Activated CD4-positive, alpha-beta T cell treated with anti-CD3 and anti-CD28 coated beads, Interleukin-2, amount 50 U/mL, for 24 hours (primary cell): ENCODE results near the gene NOD1.
"Not testable (repeated sequence)": the region's sequence is repeated elsewhere in the genome, so short reads cannot be mapped to it uniquely, and the experiment has no call there.

Source experiments
- DNase-seq, 2 donors: peaks; one replicate each; pipeline ENCODE4 v3.0.0-alpha.2; 2020; ENCODE audit warnings: low read depth in 1 of 2, low spot score in 1 of 2

The NOD1 gene

GRCh38 chr7:30505174-30505697, 26.7 kb upstream of the NOD1 start:
- DNase-seq = no peak

DNA sequence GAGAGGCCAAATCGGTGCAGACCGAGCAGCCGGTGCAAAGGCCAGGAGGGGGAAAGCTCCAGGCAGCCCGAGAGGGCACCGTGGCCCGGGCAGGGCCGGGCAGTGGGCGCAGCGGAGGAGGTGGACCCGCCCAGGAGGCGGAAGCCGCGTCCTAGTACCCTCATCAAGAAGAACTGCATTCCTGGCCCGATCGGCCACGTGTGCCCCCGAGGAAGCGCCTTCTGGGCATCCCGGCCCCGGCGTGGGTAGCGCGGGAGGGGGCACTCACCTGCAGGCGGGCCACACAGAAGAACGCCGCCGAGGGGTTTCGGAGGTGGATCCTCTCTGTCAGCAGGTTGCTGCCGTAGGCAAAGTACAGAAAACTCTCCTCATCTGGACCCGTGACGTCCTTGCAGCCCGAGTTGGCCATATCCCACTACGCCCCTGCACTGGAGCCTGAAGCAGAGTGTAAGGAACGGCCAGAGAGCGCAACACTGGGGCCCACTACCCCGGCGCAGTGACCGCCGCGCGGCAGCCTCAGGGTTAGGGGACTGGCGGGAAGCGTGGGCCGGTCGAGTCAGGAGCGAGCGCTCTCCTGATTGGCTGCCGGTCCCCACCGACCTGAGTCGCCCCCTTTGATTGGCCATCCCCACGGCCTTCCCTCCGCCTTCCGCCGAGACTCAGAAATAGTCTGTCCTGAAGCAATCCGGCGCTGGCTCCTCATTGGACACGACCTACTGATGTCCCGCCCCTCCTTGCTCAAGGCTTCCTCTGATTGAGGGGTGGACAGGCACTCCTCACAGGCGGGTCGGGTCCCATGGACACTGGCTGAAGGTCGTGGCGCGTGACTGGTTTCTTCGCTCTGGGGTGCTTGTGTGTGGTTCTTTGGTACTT, 26.0 kb upstream of the NOD1 start, which contains the start of gene GGCT:
Gene GGCT (minus strand): TSS at position 529 of the 873 bp plus-strand sequence. CDS start 120 bp downstream, at position 409.
- DNase-seq = peak; percentile 88 to 97

GRCh38 chr7:30503274-30504212, 25.0 kb upstream of the NOD1 start:
- DNase-seq = no peak

DNA sequence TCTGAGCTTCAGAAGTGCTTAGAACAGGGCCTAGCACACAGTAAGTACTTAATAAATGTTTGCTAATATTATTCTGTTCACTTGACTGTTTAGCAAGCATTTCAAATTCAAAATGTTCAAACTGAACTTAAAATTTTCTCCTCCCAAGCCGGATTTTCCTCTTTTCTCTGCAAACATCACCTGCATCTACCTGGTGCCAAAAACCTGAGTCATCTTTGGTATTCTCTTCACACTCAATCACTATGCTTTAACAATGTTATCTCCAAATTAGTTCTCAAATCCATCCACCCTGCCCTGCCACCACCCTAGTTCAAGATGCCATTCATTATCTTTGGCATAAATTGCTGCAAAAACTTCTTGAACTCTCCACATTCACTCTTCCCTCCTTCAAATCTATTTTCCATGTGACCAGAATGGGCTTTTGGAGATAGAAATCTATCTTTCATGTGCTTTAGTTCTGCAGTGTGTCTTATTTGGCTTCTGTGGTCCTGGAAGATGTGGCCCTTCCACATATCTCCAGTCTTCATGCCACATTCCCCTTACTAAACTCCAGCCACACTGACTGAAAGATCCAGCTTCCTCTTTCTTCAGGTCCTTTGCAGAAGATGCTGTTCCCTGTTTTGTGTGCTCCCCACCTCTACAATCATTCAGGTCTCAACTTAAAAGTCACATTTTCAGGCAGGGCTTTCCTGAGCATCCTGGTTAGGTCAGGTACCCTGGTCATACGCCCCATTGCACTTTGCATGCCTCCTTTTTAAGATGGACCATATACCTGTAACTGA, 24.1 kb upstream of the NOD1 start:
- DNase-seq = no peak

DNA sequence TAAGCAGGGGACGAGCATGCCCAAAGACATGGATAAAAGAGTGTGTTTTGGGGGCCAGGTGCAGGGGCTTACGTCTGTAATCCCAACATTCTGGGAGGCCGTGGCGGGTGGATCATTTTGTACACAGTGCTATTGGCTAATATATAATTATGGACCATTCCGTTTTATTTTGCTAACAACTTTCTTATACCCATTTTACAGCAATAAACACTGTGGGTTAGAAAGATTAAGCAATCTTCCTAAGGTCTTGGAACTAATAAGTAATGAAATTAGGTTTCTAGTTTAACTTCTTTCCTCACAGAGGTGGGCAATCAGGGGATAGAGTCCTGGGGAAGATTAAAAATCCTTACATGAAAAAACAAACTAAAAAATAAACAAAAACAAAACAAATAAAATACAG, 22.7 kb upstream of the NOD1 start:
- no peak for DNase-seq

GRCh38 chr7:30493228-30493627, 14.6 kb upstream of the NOD1 start:
- DNase-seq = no peak

DNA sequence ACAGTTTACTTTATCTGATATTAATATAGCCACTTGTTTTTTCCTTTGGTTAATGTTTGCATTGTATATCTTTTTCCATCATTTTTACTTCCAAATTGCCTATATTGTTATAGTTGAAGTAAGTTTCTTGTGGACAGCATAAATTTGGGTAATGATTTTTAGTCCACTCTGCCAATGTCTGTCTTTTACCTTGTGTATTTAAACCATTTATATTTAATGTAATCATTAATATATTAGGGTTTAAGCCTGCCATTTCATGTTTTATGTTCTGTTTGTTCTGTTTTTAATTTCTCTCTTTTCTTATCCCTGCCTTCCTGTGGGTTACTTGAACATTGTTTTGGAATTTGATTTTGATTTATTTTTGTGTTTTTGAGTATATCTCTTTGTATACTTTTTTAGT, 12.8 kb upstream of the NOD1 start:
- no peak for DNase-seq

DNA sequence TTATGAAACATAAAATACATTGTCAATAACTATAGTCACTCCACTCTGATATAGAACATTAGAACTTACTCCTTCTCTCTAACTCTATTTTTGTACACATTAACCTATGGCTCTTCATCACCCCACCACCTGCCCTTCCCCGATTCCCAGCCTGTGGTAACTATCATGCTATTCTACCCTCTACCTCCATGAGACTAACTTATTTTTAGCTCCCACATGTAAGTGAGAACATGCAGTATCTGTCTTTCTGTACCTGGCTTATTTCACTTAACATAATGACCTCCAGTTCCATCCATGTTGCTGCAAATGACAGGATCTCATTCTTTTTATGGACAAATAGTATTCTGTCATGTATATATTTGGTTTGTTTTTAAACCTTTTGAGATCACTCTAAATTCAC, 8.8 kb upstream of the NOD1 start:
- no peak for DNase-seq

DNA sequence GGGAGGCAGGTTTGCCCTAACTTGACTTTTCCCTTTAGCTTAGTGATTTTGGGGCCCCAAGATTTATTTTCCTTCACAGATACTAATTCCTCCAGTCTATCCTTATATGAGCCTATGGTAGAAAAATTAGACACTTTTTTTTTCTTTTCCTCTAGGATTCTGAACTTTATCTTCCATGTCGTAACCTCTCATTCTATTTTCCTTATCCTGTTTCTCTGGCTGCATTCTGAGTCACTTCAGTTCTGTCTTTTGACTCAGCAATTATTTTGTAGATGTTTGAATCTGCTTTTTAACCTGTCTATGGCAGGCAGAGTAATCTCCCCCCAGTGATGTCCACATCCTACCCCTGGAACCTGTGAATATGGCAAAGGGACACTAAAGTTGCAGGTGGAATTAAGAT, 7.1 kb upstream of the NOD1 start:
- DNase-seq = no peak

DNA sequence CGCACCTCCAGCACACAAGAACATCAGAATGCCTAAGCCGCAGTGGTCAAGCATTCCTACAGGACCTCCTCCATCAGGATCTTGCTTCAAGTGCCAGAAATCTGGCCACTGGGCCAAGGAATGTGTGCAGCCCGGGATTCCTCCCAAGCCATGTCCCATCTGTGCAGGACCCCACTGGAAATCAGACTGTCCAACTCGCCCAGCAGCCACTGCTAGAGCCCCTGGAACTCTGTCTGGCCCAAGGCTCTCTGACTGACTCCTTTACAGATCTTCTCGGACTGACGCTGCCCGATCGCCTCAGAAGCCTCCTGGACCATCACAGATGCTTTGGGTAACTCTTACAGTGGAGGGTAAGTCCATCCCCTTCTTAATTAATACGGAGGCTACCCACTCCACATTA, 2.8 kb upstream of the NOD1 start:
- DNase-seq = not testable (repeated sequence)

GRCh38 chr7:30479202-30480120, 877 bp upstream of the NOD1 start:
- DNase-seq = no peak

DNA sequence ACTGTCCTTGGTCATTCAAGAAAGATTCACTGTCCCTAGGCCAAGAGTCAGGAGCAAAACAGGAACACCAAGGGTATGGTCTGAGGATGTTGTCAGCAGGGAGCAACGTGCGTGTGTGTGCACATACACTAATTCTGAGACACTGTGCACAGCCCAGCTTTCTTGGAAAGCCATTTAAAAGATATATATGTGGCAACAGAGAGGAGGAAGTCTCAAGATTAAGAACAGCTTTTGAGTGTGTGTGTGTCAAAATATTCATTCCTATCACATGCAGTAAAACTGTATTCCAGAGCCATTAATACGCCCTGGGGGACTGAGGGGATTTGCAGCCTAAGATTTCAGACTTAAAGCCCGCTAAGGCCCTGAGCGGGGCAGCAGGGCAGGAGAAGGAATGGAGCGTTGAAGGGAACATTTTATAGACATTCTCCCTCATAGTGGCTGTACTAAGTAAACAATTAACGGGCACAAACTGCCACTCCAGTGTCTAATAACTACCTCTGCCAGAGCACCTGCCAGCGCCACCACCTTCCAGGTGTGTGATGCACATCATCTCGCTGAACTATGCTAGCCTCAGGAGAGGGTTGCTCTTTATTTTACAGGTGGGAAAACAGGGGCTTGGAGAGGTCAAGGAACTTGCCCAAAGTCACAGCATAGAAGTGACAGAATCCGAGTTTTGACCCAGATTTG, 2.0 kb downstream of the NOD1 start:
- no peak for DNase-seq

DNA sequence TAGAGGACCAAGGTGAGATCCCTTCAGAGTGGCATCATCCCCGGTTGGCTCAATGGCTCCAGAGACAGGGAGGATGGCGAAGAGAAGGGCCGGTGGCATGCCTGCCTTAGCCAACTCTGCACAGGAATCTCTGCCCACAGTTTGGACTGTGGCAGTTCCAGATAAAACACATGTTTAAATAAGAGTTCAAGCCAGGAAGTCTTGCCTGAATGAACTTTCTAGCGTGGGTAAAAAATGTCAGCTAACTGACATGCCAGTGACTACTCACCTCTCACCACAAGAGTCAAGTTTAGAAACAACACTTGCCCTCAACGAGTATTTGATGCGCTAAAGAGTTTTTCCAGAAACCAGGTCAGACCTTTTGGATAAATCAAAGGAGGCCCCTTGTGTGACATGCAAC, 3.0 kb downstream of the NOD1 start:
- no peak for DNase-seq

DNA sequence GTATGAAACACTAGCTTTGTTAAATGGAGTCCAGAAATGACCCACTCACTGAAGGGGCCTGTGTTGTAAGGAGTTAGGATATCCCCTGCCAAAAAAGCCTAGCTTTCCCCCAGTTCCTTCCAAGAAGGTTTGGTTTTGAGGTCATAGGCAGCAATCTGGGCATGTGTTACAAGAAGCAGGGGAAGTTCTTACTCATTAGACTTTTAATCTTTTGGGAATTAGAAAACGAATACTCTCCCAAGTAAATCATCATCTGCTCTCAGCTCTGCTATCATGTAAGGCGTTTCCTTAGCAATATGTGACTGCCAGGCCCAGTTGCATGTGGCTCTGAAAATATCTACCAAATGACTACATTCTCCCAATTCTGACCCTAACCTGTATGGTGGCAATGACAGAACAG, 3.7 kb downstream of the NOD1 start:
- no peak for DNase-seq

- no peak for DNase-seq
These were observed 4.1 kb downstream of the NOD1 start for GRCh38 chr7:30474485-30474884.

DNA sequence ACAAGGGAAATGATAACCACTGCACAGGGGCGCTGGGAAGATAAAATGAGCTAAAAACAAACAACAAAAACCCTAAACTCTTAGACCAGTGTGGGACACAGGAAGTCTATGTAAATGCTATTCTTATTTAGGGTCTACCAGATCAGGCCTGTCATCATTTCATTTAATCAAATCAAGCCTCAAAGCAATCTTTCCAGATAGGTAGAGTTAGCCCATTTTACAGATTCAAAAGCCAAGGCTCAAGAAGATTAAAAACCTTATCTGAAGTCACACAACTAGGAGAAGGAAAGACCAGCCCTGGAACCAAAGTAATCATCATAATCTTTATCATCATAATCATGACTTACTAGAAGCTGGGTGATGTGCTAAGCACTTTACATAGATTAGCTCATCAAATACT, 4.7 kb downstream of the NOD1 start:
- DNase-seq = no peak

DNA sequence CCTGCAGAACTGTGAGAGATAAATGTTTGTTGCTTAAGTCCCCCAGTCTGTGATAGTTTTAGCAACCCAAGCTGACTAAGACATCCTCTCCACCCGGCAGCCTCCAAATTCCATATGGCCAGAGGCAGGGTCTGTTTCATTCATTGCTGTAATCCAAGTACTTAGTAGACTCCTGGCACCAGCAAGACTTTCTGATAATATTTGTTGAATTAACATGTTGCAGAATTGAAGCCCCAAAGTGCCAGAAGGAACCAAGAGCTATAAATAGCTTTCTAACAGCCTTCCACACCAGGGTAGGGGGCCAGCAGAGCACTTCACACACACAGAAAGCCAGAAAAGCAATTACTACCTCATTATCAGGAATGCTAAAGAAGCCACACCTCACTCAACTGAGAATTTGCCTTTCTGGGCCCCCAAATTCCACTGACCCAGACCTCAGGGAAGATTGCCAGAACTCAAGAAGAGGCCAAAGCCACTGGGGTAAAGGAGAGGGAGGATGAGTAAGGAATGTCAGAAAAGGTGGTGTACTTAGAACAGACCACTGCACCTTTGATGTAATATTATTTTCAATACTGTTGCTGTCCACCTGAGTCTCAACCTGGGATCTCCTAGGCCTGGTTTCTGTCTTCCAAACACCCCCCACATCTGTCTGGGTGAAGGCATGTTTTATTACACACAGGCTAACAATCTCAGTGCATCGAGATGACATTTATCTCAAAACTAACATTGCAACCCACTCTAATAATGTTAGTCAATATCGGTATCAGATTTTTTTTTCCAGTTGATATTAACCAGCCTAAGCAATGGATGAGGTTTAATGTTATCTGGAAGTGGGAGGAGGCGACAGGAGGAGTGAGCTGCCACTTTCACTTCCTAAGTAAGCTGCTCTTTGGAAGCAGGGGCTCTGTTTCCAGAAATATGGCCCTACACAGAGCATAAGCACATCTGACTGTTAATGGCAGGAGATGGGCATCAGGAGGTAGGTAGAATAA, 5.5 kb downstream of the NOD1 start:
- DNase-seq = no peak
